NB4 (cell line): ENCODE results near the gene C1orf174.

Experiments
- MYC ChIP-seq: IDR thresholded peaks from 2 replicates; pipeline ENCODE4 v1.6.1; 2011; ENCODE audit warnings: low read depth, low read length
- TF ChIP-seq, protein P1 (sequence below): IDR thresholded peaks from one replicate; pipeline ENCODE4 v1.5.1; 2012; ENCODE audit warnings: low read depth, low read length

GRCh38 chr1:3907621-3908165, 7.6 kb upstream of the C1orf174 start:
- TF ChIP-seq, protein P1, sequence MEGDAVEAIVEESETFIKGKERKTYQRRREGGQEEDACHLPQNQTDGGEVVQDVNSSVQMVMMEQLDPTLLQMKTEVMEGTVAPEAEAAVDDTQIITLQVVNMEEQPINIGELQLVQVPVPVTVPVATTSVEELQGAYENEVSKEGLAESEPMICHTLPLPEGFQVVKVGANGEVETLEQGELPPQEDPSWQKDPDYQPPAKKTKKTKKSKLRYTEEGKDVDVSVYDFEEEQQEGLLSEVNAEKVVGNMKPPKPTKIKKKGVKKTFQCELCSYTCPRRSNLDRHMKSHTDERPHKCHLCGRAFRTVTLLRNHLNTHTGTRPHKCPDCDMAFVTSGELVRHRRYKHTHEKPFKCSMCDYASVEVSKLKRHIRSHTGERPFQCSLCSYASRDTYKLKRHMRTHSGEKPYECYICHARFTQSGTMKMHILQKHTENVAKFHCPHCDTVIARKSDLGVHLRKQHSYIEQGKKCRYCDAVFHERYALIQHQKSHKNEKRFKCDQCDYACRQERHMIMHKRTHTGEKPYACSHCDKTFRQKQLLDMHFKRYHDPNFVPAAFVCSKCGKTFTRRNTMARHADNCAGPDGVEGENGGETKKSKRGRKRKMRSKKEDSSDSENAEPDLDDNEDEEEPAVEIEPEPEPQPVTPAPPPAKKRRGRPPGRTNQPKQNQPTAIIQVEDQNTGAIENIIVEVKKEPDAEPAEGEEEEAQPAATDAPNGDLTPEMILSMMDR: no peak
- no peak for TF ChIP-seq MYC
